MM.1S (cell line): ENCODE measurements around the gene SDHB.

Experiments used
- EZH2 ChIP-seq: fragments of 300-600 bp; sonication (generic); optimal IDR thresholded peaks from 2 replicates; pipeline ENCODE3; 2017; ENCODE audit warnings: low read depth, mild to moderate bottlenecking, antibody characterized with exemption, low read length, mixed read lengths
- EZH2phosphoT487 ChIP-seq: fragments of 300-600 bp; sonication (generic); IDR thresholded peaks from 2 replicates; pipeline ENCODE4 v1.6.1; 2018; ENCODE audit warnings: antibody characterized with exemption, low read length
- TF ChIP-seq, protein P1 (sequence below): fragments of 300-600 bp; sonication (generic); IDR thresholded peaks from 2 replicates; pipeline ENCODE4 v1.5.1; 2016; ENCODE audit warnings: antibody characterized with exemption, low read length, mixed read lengths

DNA sequence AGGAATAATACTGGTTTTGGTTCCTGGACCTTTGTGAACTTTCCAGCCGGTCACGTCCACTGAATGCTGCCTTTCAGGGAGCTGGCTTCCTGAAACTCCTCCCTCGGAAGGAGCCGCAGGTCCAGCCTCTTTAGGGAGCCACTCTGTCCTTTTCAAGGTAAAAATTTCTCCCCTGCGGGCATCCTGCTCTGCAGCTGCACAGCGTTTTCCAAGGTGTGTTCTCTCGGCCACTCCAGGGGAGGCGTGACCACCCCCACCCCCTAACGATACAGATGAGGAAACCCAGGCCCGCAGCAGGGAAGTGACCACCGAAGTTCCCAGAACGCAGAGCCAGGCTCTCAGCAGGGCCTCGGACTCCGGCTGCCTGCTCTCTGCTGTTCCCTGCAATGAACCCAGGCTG, 44.0 kb upstream of the SDHB start:
- TF ChIP-seq EZH2phosphoT487 (no peak), EZH2 (no peak)
- TF ChIP-seq, protein P1, sequence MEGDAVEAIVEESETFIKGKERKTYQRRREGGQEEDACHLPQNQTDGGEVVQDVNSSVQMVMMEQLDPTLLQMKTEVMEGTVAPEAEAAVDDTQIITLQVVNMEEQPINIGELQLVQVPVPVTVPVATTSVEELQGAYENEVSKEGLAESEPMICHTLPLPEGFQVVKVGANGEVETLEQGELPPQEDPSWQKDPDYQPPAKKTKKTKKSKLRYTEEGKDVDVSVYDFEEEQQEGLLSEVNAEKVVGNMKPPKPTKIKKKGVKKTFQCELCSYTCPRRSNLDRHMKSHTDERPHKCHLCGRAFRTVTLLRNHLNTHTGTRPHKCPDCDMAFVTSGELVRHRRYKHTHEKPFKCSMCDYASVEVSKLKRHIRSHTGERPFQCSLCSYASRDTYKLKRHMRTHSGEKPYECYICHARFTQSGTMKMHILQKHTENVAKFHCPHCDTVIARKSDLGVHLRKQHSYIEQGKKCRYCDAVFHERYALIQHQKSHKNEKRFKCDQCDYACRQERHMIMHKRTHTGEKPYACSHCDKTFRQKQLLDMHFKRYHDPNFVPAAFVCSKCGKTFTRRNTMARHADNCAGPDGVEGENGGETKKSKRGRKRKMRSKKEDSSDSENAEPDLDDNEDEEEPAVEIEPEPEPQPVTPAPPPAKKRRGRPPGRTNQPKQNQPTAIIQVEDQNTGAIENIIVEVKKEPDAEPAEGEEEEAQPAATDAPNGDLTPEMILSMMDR = no peak
